Spleen (tissue), 7 donors: ENCODE results near the gene SPOCK3.

Experiments used
- POLR2A ChIP-seq, 3 donors: fragments of 450-650 bp; IDR thresholded peaks; one replicate each; pipeline ENCODE4 v1.5.1; 2017; ENCODE audit warnings: antibody characterized with exemption in 3 of 3, mild to moderate bottlenecking in 1 of 3
- TF ChIP-seq, protein P1 (sequence below), 11 experiments: fragments of 200-600 bp in 7 of 11; fragments of 450-650 bp in 4 of 11; sonication (generic) in 4 of 11; IDR thresholded peaks in 8 of 11; conservative IDR thresholded peaks in 3 of 11; 1 replicate in 7 of 11; 2 replicates in 4 of 11; pipeline versions ENCODE4 v1.4.0 to v1.8.0; 2016 to 2021; ENCODE audit warnings: antibody characterized with exemption in 11 of 11, inconsistent platforms in 4 of 11, mild to moderate bottlenecking in 1 of 11
- donor health status: DM: no; HTN: no; CAD: no; lungs with moderate emphysema.
- donor health status: DM: no; HTN: no; CAD: no.
- donor health status: DM: no; HTN: no; CAD: no.

DNA sequence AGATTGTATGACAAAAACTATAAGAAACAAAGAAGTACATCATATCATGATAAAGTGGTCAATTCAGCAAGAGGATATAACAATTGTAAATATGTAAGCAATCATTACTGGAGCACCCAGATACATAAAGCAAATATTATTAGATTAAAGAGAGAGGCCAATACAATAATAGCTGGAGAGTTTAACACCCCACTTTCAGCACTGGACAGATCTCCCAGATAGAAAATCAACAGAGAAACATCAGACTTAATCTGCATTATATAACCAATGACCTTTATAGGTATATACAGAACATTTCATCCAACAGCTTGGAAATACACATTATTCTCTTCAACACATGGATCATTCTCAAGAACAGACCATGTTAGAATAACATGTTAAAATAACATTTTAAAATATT is 128.4 kb downstream of the SPOCK3 start:
- TF ChIP-seq POLR2A (IDR thresholded peaks at IDR 0.05), result no peak
- TF ChIP-seq, protein P1, sequence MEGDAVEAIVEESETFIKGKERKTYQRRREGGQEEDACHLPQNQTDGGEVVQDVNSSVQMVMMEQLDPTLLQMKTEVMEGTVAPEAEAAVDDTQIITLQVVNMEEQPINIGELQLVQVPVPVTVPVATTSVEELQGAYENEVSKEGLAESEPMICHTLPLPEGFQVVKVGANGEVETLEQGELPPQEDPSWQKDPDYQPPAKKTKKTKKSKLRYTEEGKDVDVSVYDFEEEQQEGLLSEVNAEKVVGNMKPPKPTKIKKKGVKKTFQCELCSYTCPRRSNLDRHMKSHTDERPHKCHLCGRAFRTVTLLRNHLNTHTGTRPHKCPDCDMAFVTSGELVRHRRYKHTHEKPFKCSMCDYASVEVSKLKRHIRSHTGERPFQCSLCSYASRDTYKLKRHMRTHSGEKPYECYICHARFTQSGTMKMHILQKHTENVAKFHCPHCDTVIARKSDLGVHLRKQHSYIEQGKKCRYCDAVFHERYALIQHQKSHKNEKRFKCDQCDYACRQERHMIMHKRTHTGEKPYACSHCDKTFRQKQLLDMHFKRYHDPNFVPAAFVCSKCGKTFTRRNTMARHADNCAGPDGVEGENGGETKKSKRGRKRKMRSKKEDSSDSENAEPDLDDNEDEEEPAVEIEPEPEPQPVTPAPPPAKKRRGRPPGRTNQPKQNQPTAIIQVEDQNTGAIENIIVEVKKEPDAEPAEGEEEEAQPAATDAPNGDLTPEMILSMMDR (IDR thresholded peaks at IDR 0.05 in 8 of 11, conservative IDR thresholded peaks at IDR 0.05 in 3 of 11), result no peak
